ENCODE data around the gene CRB1. TPM values are rescaled to one million over a fixed set of nuclear protein-coding genes. Genes with fewer than 3 reads are reported as not detected.

Gene CRB1
- total and polyA plus RNA-seq, 2 experiments from 2014 or later: 0.27 to 0.56 TPM

- Histone ChIP-seq H3K4me1 (ENCODE audit: insufficient read depth) (no peaks in the 10 kb centered on the region), H3K4me3 (no peak overlapping the region), H3K27me3 (ENCODE audit: insufficient read depth) (no peaks in the 10 kb centered on the region), H3K27ac (ENCODE audit: low read depth) (no peak overlapping the region), H3F3A (replicated peaks; ENCODE audit: low read depth) (no peaks in the 10 kb centered on the region), H3K9me2 (ENCODE audit: insufficient read depth) (no peaks in the 10 kb centered on the region), H3K79me2 (replicated peaks; ENCODE audit: insufficient read depth) (no peaks in the 10 kb centered on the region), H4K20me1 (replicated peaks; ENCODE audit: insufficient read depth) (no peaks in the 10 kb centered on the region; the same call in 1 of the 2 replicates), H3K36me3 (ENCODE audit: insufficient read depth) (no peaks in the 10 kb centered on the region), H3K4me2 (no peak overlapping the region), H2AFZ (no peak overlapping the region)
- ATAC-seq (no peak), DNase-seq (ENCODE audit: low spot score) (no peak)
- no peaks in the 10 kb centered on the region for H3K36me3 Mint-ChIP-seq (ENCODE audit: low read depth)
- no peaks in the 10 kb centered on the region for H3K9me3 Mint-ChIP-seq
- 0 out of 3 replicates have a peak, but pooled peaks cover 2% of the 10 kb centered on the region for H3K4me1 Mint-ChIP-seq
- H3K4me3 Mint-ChIP-seq: no peak overlapping the region
- H3K27me3 Mint-ChIP-seq (ENCODE audit: insufficient read depth, low read depth, poor library complexity): no peaks in the 10 kb centered on the region
- TF ChIP-seq EZH2phosphoT487 (IDR thresholded peaks at IDR 0.05; ENCODE audit: unreplicated experiment) (no peak), REST (IDR thresholded peaks at IDR 0.05; ENCODE audit: unreplicated experiment) (no peak), JUNB (IDR thresholded peaks at IDR 0.05; ENCODE audit: unreplicated experiment) (no peak), CREB1 (CRISPR knock-in tag; IDR thresholded peaks at IDR 0.05; ENCODE audit: low read depth) (no peak), STAT1 (IDR thresholded peaks at IDR 0.05; ENCODE audit: unreplicated experiment) (no peak), ZNF114 (CRISPR knock-in tag; IDR thresholded peaks at IDR 0.05) (no peak), POLR2AphosphoS5 (IDR thresholded peaks at IDR 0.05; ENCODE audit: low read depth) (no peak), ETS1 (IDR thresholded peaks at IDR 0.05) (no peak), CTCF (conservative IDR thresholded peaks at IDR 0.05; ENCODE audit: low read depth in 2 of 2) (no peak), NANOG (IDR thresholded peaks at IDR 0.05; ENCODE audit: borderline replicate concordance) (no peak), EZH2 (IDR thresholded peaks at IDR 0.05; ENCODE audit: low read depth, unreplicated experiment) (no peak), ZNF331 (CRISPR knock-in tag; IDR thresholded peaks at IDR 0.05; ENCODE audit: low read depth) (no peak)
- TF ChIP-seq, protein P1, sequence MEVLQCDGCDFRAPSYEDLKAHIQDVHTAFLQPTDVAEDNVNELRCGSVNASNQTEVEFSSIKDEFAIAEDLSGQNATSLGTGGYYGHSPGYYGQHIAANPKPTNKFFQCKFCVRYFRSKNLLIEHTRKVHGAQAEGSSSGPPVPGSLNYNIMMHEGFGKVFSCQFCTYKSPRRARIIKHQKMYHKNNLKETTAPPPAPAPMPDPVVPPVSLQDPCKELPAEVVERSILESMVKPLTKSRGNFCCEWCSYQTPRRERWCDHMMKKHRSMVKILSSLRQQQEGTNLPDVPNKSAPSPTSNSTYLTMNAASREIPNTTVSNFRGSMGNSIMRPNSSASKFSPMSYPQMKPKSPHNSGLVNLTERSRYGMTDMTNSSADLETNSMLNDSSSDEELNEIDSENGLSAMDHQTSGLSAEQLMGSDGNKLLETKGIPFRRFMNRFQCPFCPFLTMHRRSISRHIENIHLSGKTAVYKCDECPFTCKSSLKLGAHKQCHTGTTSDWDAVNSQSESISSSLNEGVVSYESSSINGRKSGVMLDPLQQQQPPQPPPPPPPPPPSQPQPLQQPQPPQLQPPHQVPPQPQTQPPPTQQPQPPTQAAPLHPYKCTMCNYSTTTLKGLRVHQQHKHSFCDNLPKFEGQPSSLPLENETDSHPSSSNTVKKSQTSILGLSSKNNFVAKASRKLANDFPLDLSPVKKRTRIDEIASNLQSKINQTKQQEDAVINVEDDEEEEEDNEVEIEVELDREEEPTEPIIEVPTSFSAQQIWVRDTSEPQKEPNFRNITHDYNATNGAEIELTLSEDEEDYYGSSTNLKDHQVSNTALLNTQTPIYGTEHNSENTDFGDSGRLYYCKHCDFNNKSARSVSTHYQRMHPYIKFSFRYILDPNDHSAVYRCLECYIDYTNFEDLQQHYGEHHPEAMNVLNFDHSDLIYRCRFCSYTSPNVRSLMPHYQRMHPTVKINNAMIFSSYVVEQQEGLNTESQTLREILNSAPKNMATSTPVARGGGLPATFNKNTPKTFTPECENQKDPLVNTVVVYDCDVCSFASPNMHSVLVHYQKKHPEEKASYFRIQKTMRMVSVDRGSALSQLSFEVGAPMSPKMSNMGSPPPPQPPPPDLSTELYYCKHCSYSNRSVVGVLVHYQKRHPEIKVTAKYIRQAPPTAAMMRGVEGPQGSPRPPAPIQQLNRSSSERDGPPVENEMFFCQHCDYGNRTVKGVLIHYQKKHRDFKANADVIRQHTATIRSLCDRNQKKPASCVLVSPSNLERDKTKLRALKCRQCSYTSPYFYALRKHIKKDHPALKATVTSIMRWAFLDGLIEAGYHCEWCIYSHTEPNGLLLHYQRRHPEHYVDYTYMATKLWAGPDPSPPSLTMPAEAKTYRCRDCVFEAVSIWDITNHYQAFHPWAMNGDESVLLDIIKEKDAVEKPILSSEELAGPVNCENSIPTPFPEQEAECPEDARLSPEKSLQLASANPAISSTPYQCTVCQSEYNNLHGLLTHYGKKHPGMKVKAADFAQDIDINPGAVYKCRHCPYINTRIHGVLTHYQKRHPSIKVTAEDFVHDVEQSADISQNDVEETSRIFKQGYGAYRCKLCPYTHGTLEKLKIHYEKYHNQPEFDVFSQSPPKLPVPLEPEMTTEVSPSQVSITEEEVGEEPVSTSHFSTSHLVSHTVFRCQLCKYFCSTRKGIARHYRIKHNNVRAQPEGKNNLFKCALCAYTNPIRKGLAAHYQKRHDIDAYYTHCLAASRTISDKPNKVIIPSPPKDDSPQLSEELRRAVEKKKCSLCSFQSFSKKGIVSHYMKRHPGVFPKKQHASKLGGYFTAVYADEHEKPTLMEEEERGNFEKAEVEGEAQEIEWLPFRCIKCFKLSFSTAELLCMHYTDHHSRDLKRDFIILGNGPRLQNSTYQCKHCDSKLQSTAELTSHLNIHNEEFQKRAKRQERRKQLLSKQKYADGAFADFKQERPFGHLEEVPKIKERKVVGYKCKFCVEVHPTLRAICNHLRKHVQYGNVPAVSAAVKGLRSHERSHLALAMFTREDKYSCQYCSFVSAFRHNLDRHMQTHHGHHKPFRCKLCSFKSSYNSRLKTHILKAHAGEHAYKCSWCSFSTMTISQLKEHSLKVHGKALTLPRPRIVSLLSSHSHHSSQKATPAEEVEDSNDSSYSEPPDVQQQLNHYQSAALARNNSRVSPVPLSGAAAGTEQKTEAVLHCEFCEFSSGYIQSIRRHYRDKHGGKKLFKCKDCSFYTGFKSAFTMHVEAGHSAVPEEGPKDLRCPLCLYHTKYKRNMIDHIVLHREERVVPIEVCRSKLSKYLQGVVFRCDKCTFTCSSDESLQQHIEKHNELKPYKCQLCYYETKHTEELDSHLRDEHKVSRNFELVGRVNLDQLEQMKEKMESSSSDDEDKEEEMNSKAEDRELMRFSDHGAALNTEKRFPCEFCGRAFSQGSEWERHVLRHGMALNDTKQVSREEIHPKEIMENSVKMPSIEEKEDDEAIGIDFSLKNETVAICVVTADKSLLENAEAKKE (CRISPR knock-in tag; IDR thresholded peaks at IDR 0.05): no peak
- no peak overlapping the region for H3K27ac Mint-ChIP-seq
These were observed 35.4 kb downstream of the CRB1 start for GRCh38 chr1:197303463-197303862.
